Measurements from ENCODE around the gene RUNX3.

The RUNX3 gene

DNA sequence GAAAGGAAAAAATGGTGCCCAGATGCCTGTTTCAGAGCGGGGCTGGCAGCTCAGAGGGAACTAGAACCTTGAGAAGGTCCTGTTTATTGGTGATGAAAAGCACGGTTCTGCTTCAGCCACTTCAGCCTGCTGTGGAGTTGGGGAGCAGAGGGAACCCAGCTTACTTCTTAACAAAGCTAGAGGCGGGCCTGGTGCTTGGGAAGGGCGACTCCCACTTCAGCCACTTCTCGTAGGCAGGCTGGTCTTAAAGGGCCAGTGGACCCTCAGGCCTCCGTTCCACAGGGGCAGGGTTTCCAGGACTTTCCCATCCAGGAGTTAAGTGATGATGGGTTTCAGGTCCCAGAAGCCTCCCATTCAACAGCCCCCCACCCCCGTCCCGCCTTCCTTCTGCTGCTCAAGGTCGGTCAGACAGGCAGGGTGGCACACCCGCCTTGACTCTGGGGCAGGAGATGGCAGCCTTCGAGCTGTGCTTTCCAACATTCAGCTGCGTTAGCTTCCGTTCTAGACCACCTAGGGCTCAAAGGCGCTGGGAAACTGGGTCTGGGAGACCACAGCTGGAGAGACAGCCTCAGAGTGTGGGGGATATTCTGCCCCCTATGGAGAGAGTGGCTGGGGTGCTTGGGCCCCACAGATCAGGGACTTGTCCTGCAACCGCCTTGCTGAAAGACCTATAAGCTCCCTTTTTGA, 3.4 kb downstream of the RUNX3 start:
- Histone ChIP-seq H3K4me2 (ENCODE audit: low read depth, low read length, poor library complexity, severe bottlenecking) (peak overlapping the region; percentile 88), H3K27ac (ENCODE audit: low read depth, low read length) (peak overlapping the region; percentile 89)

DNA sequence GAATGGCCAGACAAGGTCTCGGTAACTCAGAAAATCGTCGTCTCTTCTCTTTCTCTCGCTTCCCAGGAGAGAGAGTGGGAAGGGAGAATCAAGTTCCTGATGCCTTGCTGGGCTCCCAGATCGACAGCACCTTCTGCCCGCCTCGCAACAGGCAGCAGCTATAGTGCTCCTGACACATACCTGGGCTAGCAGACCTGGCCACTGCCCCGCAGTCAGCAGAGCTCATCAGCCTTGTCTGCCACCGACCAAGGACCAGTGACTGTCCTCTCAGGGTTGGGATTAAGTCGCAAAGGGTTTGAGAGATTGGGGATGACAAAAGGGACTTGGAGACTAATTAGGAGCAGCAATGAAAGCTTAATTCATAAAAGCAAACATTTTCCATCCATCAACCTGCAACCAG, 4.1 kb downstream of the RUNX3 start:
- no peaks in the 10 kb centered on the region for H4K20me1 ChIP-seq (ENCODE audit: low read depth, low read length)
- H3K4me2 ChIP-seq (ENCODE audit: low read depth, low read length, poor library complexity, severe bottlenecking) = peak overlapping the region; percentile 88
- H3K79me2 ChIP-seq (ENCODE audit: insufficient read depth, low read length) = peaks cover 51% of the 10 kb centered on the region
- no peak for TF ChIP-seq CTCF (IDR thresholded peaks at IDR 0.05; ENCODE audit: insufficient read depth, low read length, poor library complexity, severe bottlenecking)
- no peak for TF ChIP-seq EZH2phosphoT487 (conservative IDR thresholded peaks at IDR 0.05; ENCODE audit: low read length)
- no peaks in the 10 kb centered on the region for H3K27me3 ChIP-seq (ENCODE audit: low read length)
- peak overlapping the region; percentile 1 for H3K4me3 ChIP-seq (ENCODE audit: insufficient read depth, low read length, poor library complexity, severe bottlenecking)
- 0 out of 2 replicates have a peak, but pooled peaks cover 4% of the 10 kb centered on the region for H3K36me3 ChIP-seq (ENCODE audit: low read length)
- no peak overlapping the region for H2AFZ ChIP-seq (ENCODE audit: low read depth, low read length, severe bottlenecking)
- peaks cover 21% of the 10 kb centered on the region for H3F3A ChIP-seq (ENCODE audit: insufficient read depth)
- no peaks in the 10 kb centered on the region for H3K9me3 ChIP-seq (ENCODE audit: insufficient read depth, low read length)
- H3K9me2 ChIP-seq (replicated peaks; ENCODE audit: insufficient read depth, low read length) = no peaks in the 10 kb centered on the region
- H3K9ac ChIP-seq (ENCODE audit: low read length) = peak overlapping the region; percentile 35
- peak overlapping the region; percentile 89 for H3K27ac ChIP-seq (ENCODE audit: low read depth, low read length)

More for the DNA sequence above, 3.4 kb downstream of the RUNX3 start:
- H3K36me3 ChIP-seq (ENCODE audit: low read length) = 0 out of 2 replicates have a peak, but pooled peaks cover 4% of the 10 kb centered on the region
- H3K4me3 ChIP-seq (ENCODE audit: insufficient read depth, low read length, poor library complexity, severe bottlenecking) = no peak overlapping the region
- no peaks in the 10 kb centered on the region for H3K9me2 ChIP-seq (replicated peaks; ENCODE audit: insufficient read depth, low read length)
- no peak for TF ChIP-seq CTCF (IDR thresholded peaks at IDR 0.05; ENCODE audit: insufficient read depth, low read length, poor library complexity, severe bottlenecking)
- TF ChIP-seq EZH2phosphoT487 (conservative IDR thresholded peaks at IDR 0.05; ENCODE audit: low read length) = no peak
- no peaks in the 10 kb centered on the region for H4K20me1 ChIP-seq (ENCODE audit: low read depth, low read length)
- peak overlapping the region; percentile 35 for H3K9ac ChIP-seq (ENCODE audit: low read length)
- H3K79me2 ChIP-seq (ENCODE audit: insufficient read depth, low read length) = peaks cover 51% of the 10 kb centered on the region
- peaks cover 21% of the 10 kb centered on the region for H3F3A ChIP-seq (ENCODE audit: insufficient read depth)
- no peak overlapping the region for H2AFZ ChIP-seq (ENCODE audit: low read depth, low read length, severe bottlenecking)
- no peaks in the 10 kb centered on the region for H3K9me3 ChIP-seq (ENCODE audit: insufficient read depth, low read length)
- H3K27me3 ChIP-seq (ENCODE audit: low read length) = no peaks in the 10 kb centered on the region

DNA sequence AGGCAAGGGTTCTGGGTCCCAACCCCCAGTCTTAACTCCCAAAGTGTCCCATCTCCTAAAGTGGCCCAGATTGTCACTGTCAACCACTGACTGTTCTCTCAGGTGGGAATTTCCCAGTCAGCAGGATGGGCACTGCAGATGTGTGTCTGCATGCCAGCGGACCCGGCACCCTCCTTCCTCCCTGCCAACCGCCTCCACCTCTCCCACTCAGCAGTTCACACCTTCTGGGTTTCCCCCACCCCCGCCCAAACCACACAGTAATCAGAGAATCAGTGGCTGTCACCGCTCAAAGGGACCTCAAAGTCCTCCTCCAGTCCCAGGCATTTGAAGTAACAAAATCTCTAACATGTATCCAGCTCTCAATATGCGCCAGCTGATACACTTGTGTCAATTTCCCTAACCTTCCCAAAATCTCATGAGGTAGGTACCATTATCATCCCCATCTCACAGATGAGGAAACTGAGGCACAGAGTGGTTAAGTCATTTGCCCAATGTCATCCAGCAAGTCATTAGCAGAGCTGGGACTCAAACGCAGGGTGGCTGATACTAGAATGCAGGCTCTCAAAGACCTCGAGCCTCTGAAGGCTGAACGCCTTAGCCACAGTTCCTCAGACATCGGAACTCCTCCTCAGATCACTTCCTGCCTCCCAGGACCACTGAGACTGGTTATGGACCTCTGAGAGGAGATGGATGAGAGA, 4.8 kb downstream of the RUNX3 start:
- TF ChIP-seq EZH2phosphoT487 (conservative IDR thresholded peaks at IDR 0.05; ENCODE audit: low read length) (no peak), CTCF (IDR thresholded peaks at IDR 0.05; ENCODE audit: insufficient read depth, low read length, poor library complexity, severe bottlenecking) (no peak)
- peak overlapping the region; percentile 1 for H3K4me3 ChIP-seq (ENCODE audit: insufficient read depth, low read length, poor library complexity, severe bottlenecking)
- H3F3A ChIP-seq (ENCODE audit: insufficient read depth) = peaks cover 21% of the 10 kb centered on the region
- H3K79me2 ChIP-seq (ENCODE audit: insufficient read depth, low read length) = peaks cover 54% of the 10 kb centered on the region
- H3K4me2 ChIP-seq (ENCODE audit: low read depth, low read length, poor library complexity, severe bottlenecking) = peak overlapping the region; percentile 88
- H4K20me1 ChIP-seq (ENCODE audit: low read depth, low read length) = no peaks in the 10 kb centered on the region
- no peaks in the 10 kb centered on the region for H3K9me3 ChIP-seq (ENCODE audit: insufficient read depth, low read length)
- H3K36me3 ChIP-seq (ENCODE audit: low read length) = 0 out of 2 replicates have a peak, but pooled peaks cover 4% of the 10 kb centered on the region
- no peaks in the 10 kb centered on the region for H3K9me2 ChIP-seq (replicated peaks; ENCODE audit: insufficient read depth, low read length)
- H3K9ac ChIP-seq (ENCODE audit: low read length) = peak overlapping the region; percentile 35
- H3K27me3 ChIP-seq (ENCODE audit: low read length) = no peaks in the 10 kb centered on the region
- no peak overlapping the region for H2AFZ ChIP-seq (ENCODE audit: low read depth, low read length, severe bottlenecking)
- H3K27ac ChIP-seq (ENCODE audit: low read depth, low read length) = peak overlapping the region; percentile 89
